Transverse colon (tissue), 4 donors: ENCODE data around the gene HACD3. TPM values are rescaled to one million over a fixed set of nuclear protein-coding genes. Genes with fewer than 3 reads are reported as not detected.
"Not testable (repeated sequence)": the region's sequence is repeated elsewhere in the genome, so short reads cannot be mapped to it uniquely, and the experiment has no call there.

ENCODE experiments used
- DNase-seq: peaks from one replicate; pipeline ENCODE4 v3.0.0-alpha.2; 2019
- H3K27ac ChIP-seq, 4 donors: fragments of 200-600 bp; sonication (generic); 2 replicates each; pipeline ENCODE4 v1.5.1; 2016 to 2018; ENCODE audit warnings: inconsistent platforms in 4 of 4
- H3K27me3 ChIP-seq: fragments of 200-600 bp; sonication (generic); 2 replicates; pipeline ENCODE4 v1.5.1; 2017; ENCODE audit warnings: inconsistent platforms
- H3K36me3 ChIP-seq, 4 donors: fragments of 200-600 bp; sonication (generic); 2 replicates each; pipeline ENCODE4 v1.5.1; 2017 to 2019; ENCODE audit warnings: inconsistent platforms in 4 of 4
- H3K4me1 ChIP-seq, 4 donors: fragments of 200-600 bp; sonication (generic); 2 replicates each; pipeline ENCODE4 v1.5.1; 2017 to 2020; ENCODE audit warnings: inconsistent platforms in 4 of 4
- H3K4me3 ChIP-seq, 4 donors: fragments of 200-600 bp; sonication (generic); 1 replicate in 1 of 4; 2 replicates in 3 of 4; pipeline versions ENCODE4 v1.5.1 to v1.6.1; 2017 to 2019; ENCODE audit warnings: inconsistent platforms in 4 of 4
- H3K9me3 ChIP-seq, 2 donors: fragments of 200-600 bp; sonication (generic); 2 replicates each; pipeline ENCODE4 v1.5.1; 2017 to 2019; ENCODE audit warnings: inconsistent platforms in 2 of 2
- CTCF ChIP-seq, 5 experiments: fragments of 200-600 bp in 3 of 5; fragments of 450-650 bp in 2 of 5; sonication (generic) in 3 of 5; IDR thresholded peaks; 1 replicate in 2 of 5; 2 replicates in 3 of 5; pipeline ENCODE4 v1.5.1; 2016 to 2017; ENCODE audit warnings: antibody characterized with exemption in 5 of 5, inconsistent platforms in 3 of 5, mild to moderate bottlenecking in 2 of 5, moderate library complexity in 1 of 5
- EP300 ChIP-seq: sonication (generic); formaldehyde crosslinking; IDR thresholded peaks from one replicate; pipeline ENCODE4 v1.6.1; 2017; ENCODE audit warnings: antibody characterized with exemption, low read depth
- POLR2A ChIP-seq: fragments of 450-650 bp; IDR thresholded peaks from one replicate; pipeline ENCODE4 v1.6.1; 2016; ENCODE audit warnings: antibody characterized with exemption, mild to moderate bottlenecking, moderate library complexity
- POLR2AphosphoS5 ChIP-seq, 3 donors: sonication (generic); formaldehyde crosslinking; IDR thresholded peaks; one replicate each; pipeline ENCODE4 v1.6.1; 2016; ENCODE audit warnings: antibody characterized with exemption in 3 of 3
- WGBS, 2 donors: methylation state at CpG; one replicate each; pipeline ENCODE4 v1.1.5; 2018; ENCODE audit warnings: low coverage in 1 of 2; 5-methylcytosine and 5-hydroxymethylcytosine counted together
- in situ Hi-C, 4 donors: fragments of 200-750 bp; cut with MboI; loops; one replicate each; pipeline versions ENCODE4 v1.15.0 to v1.15.1; 2017; ENCODE audit warnings: low sequenced_read_pairs in 3 of 4, low pct_ligation_motif_present in 1 of 4, low pct_unique_long_range_greater_than_20kb in 1 of 4
- intact Hi-C: fragments of 100-400 bp; cut with DNase I; formaldehyde crosslinking; loops from one replicate; pipeline ENCODE4 v1.15.1; 2023; ENCODE audit warnings: low total_unique reads
- total RNA-seq, 4 donors: library from RNA; depleted of rRNA; stranded (reverse); fragments of >200 nt; gene quantifications; one replicate each; pipeline ENCODE4 v1.1.0, GENCODE V29; 2016

The HACD3 gene
- total RNA-seq, 4 donors from 2014 or later: 2.6 to 48.0 (median 27.1) TPM

GRCh38 chr15:65535192-65535591 is 4.9 kb downstream of the HACD3 start:
- Histone ChIP-seq H3K4me3 (no peak overlapping the region), H3K4me1 (peaks cover 16 to 33% (median 30%) of the 10 kb centered on the region in 4 donors), H3K27me3 (no peaks in the 10 kb centered on the region), H3K9me3 (no peaks in the 10 kb centered on the region), H3K36me3 (no peaks in the 10 kb centered on the region), H3K27ac (no peak overlapping the region)
- TF ChIP-seq POLR2A: no peak
- TF ChIP-seq CTCF (IDR thresholded peaks at IDR 0.05): no peak
- 62 to 67% methylated on average over 4 of the region's 4 CpGs for WGBS, 2 donors
- intact Hi-C loops (no loop called here), in situ Hi-C loops (no loop called here)
- no peak for DNase-seq

- in situ Hi-C loops (no loop called here), intact Hi-C loops (no loop called here)
- DNase-seq: no peak
- Histone ChIP-seq H3K27ac (no peak overlapping the region), H3K9me3 (no peaks in the 10 kb centered on the region), H3K36me3 (no peaks in the 10 kb centered on the region), H3K4me3 (no peak overlapping the region), H3K4me1 (peaks cover 0 to 12% (median 6%) of the 10 kb centered on the region in 4 donors), H3K27me3 (no peaks in the 10 kb centered on the region)
- 63 to 89% methylated on average over 1 of the region's 1 CpG for WGBS, 2 donors
- TF ChIP-seq POLR2AphosphoS5 (IDR thresholded peaks at IDR 0.05) (no peak), EP300 (no peak), CTCF (IDR thresholded peaks at IDR 0.05) (no peak), POLR2A (no peak)
These were observed 10.1 kb downstream of the HACD3 start for GRCh38 chr15:65540314-65540713.

- DNase-seq: no peak
- in situ Hi-C loops (no loop called here), intact Hi-C loops (no loop called here)
- H3K36me3 ChIP-seq: no peaks in the 10 kb centered on the region
- TF ChIP-seq CTCF (IDR thresholded peaks at IDR 0.05): no peak
- TF ChIP-seq POLR2AphosphoS5 (IDR thresholded peaks at IDR 0.05): no peak
- no peak for TF ChIP-seq EP300
- TF ChIP-seq POLR2A: no peak
- no peak overlapping the region for H3K27ac ChIP-seq
- H3K4me3 ChIP-seq: no peak overlapping the region
- 70 to 74% methylated on average over 3 of the region's 3 CpGs for WGBS, 2 donors
- H3K4me1 ChIP-seq: peaks cover 0 to 12% (median 6%) of the 10 kb centered on the region in 4 donors
- no peaks in the 10 kb centered on the region for H3K27me3 ChIP-seq
- no peaks in the 10 kb centered on the region for H3K9me3 ChIP-seq
These were observed 11.1 kb downstream of the HACD3 start for GRCh38 chr15:65541231-65541820.

GRCh38 chr15:65547841-65548240 is 17.6 kb downstream of the HACD3 start:
- no peaks in the 10 kb centered on the region for H3K4me1 ChIP-seq
- in situ Hi-C loops (no loop called here), intact Hi-C loops (no loop called here)
- H3K27ac ChIP-seq: no peak overlapping the region
- no peak for TF ChIP-seq EP300
- no peak for TF ChIP-seq CTCF (IDR thresholded peaks at IDR 0.05)
- no peak for TF ChIP-seq POLR2AphosphoS5 (IDR thresholded peaks at IDR 0.05)
- TF ChIP-seq POLR2A: no peak
- no peaks in the 10 kb centered on the region for H3K36me3 ChIP-seq
- no peaks in the 10 kb centered on the region for H3K27me3 ChIP-seq
- no peak for DNase-seq
- no peak overlapping the region for H3K4me3 ChIP-seq
- H3K9me3 ChIP-seq: no peaks in the 10 kb centered on the region

GRCh38 chr15:65549288-65549687 is 19.0 kb downstream of the HACD3 start:
- in situ Hi-C loops, H3K27me3 ChIP-seq, H3K36me3 ChIP-seq, H3K4me1 ChIP-seq, intact Hi-C loops, H3K27ac ChIP-seq, H3K4me3 ChIP-seq, DNase-seq, H3K9me3 ChIP-seq: not testable (repeated sequence)
- 83 to 96% methylated on average over 1 to 9 of the region's 9 CpGs for WGBS, 2 donors
